ENCODE measurements around the gene COL21A1.

Gene COL21A1

GRCh38 chr6:56187686-56188085, 59.7 kb downstream of the COL21A1 start:
- DNase-seq (ENCODE audit: low spot score): no peak

GRCh38 chr6:56176741-56177140, 70.6 kb downstream of the COL21A1 start:
- DNase-seq (ENCODE audit: low spot score): no peak

- DNase-seq (ENCODE audit: low spot score): no peak
Measured at GRCh38 chr6:56173228-56173627, 74.2 kb downstream of the COL21A1 start.

- DNase-seq (ENCODE audit: low spot score): no peak
Measured at GRCh38 chr6:56172144-56172543, 75.2 kb downstream of the COL21A1 start.

GRCh38 chr6:56169366-56169765, 78.0 kb downstream of the COL21A1 start:
- no peak for DNase-seq (ENCODE audit: low spot score)

- no peak for DNase-seq (ENCODE audit: low spot score)
Measured at GRCh38 chr6:56168596-56168995, 78.8 kb downstream of the COL21A1 start.

- no peak for DNase-seq (ENCODE audit: low spot score)
Measured at GRCh38 chr6:56162081-56162480, 85.3 kb downstream of the COL21A1 start.

GRCh38 chr6:56160489-56160888, 86.9 kb downstream of the COL21A1 start:
- DNase-seq (ENCODE audit: low spot score): no peak

- DNase-seq (ENCODE audit: low spot score): no peak
Measured at GRCh38 chr6:56158571-56158970, 88.8 kb downstream of the COL21A1 start.

- DNase-seq (ENCODE audit: low spot score): no peak
Measured at GRCh38 chr6:56156643-56157042, 90.7 kb downstream of the COL21A1 start.

- DNase-seq (ENCODE audit: low spot score): no peak
Measured at GRCh38 chr6:56155634-56156141, 91.7 kb downstream of the COL21A1 start.

- no peak for DNase-seq (ENCODE audit: low spot score)
Measured at GRCh38 chr6:56154076-56154475, 93.3 kb downstream of the COL21A1 start.

GRCh38 chr6:56152611-56153010, 94.8 kb downstream of the COL21A1 start:
- DNase-seq (ENCODE audit: low spot score): no peak

GRCh38 chr6:56151609-56152224, 95.7 kb downstream of the COL21A1 start:
- DNase-seq (ENCODE audit: low spot score): no peak

GRCh38 chr6:56148488-56149186, 98.7 kb downstream of the COL21A1 start:
- DNase-seq (ENCODE audit: low spot score): no peak

GRCh38 chr6:56147766-56148165, 99.6 kb downstream of the COL21A1 start:
- no peak for DNase-seq (ENCODE audit: low spot score)

GRCh38 chr6:56146086-56146485, 101.3 kb downstream of the COL21A1 start:
- no peak for DNase-seq (ENCODE audit: low spot score)

GRCh38 chr6:56145616-56146015, 101.8 kb downstream of the COL21A1 start:
- no peak for DNase-seq (ENCODE audit: low spot score)

- no peak for DNase-seq (ENCODE audit: low spot score)
Measured at GRCh38 chr6:56144538-56145324, 102.6 kb downstream of the COL21A1 start.

- no peak for DNase-seq (ENCODE audit: low spot score)
Measured at GRCh38 chr6:56143796-56144195, 103.6 kb downstream of the COL21A1 start.

GRCh38 chr6:56140090-56140489, 107.3 kb downstream of the COL21A1 start:
- no peak for DNase-seq (ENCODE audit: low spot score)

- DNase-seq (ENCODE audit: low spot score): no peak
Measured at GRCh38 chr6:56115715-56116114, 131.7 kb downstream of the COL21A1 start.

- no peak for DNase-seq (ENCODE audit: low spot score)
Measured at GRCh38 chr6:56109149-56109548, 138.2 kb downstream of the COL21A1 start.
